Inferior parietal cortex (tissue), 1 donor: Measurements from ENCODE around the gene TRAF3.
"Not testable (repeated sequence)": the region's sequence is repeated elsewhere in the genome, so short reads cannot be mapped to it uniquely, and the experiment has no call there.

Experiments used
- DNase-seq: peaks from one replicate; pipeline ENCODE4 v3.0.0-alpha.2; 2016; ENCODE audit errors: extremely low spot score

Gene TRAF3

GRCh38 chr14:102923925-102924486 lies 146.8 kb downstream of the TRAF3 start:
- DNase-seq = no peak

GRCh38 chr14:102924632-102925588 lies 147.7 kb downstream of the TRAF3 start:
- DNase-seq = no peak

GRCh38 chr14:102925646-102926045 lies 148.4 kb downstream of the TRAF3 start:
- DNase-seq = no peak

GRCh38 chr14:102926104-102926503 lies 148.9 kb downstream of the TRAF3 start:
- DNase-seq = no peak

GRCh38 chr14:102926840-102927239 lies 149.6 kb downstream of the TRAF3 start:
- not testable (repeated sequence) for DNase-seq

- DNase-seq = no peak
These were observed 150.2 kb downstream of the TRAF3 start for GRCh38 chr14:102927346-102927877.

GRCh38 chr14:102927878-102928411 lies 150.7 kb downstream of the TRAF3 start:
- DNase-seq = no peak

- DNase-seq = no peak
These were observed 151.4 kb downstream of the TRAF3 start for GRCh38 chr14:102928412-102929240.

- no peak for DNase-seq
These were observed 152.2 kb downstream of the TRAF3 start for GRCh38 chr14:102929241-102930137.

GRCh38 chr14:102930138-102930752 lies 153.0 kb downstream of the TRAF3 start:
- no peak for DNase-seq

GRCh38 chr14:102930753-102931579 lies 153.7 kb downstream of the TRAF3 start:
- DNase-seq = no peak

- DNase-seq = no peak
These were observed 154.5 kb downstream of the TRAF3 start for GRCh38 chr14:102931580-102932285.

GRCh38 chr14:102932484-102933248 lies 155.4 kb downstream of the TRAF3 start:
- no peak for DNase-seq

- no peak for DNase-seq
These were observed 156.5 kb downstream of the TRAF3 start for GRCh38 chr14:102933618-102934231.

- no peak for DNase-seq
These were observed 158.5 kb downstream of the TRAF3 start for GRCh38 chr14:102935756-102936155.

- no peak for DNase-seq
These were observed 160.3 kb downstream of the TRAF3 start for GRCh38 chr14:102937331-102938175.
